Mesenchymal stem cell (in vitro differentiated cells and primary cell): ENCODE results near the gene NECAP2. TPM values are rescaled to one million over a fixed set of nuclear protein-coding genes. Genes with fewer than 3 reads are reported as not detected.

ENCODE experiments used
- DNase-seq: peaks from one replicate; pipeline ENCODE4 v3.0.0-alpha.2; 2013
- H2AFZ ChIP-seq: one replicate; pipeline ENCODE4 v1.6.1; 2013; ENCODE audit warnings: low read depth, mild to moderate bottlenecking, control low read depth, inconsistent platforms, low read length, moderate library complexity
- H2AK5ac ChIP-seq: 2 replicates; pipeline ENCODE4 v1.6.1; 2013; ENCODE audit warnings: low read length, moderate library complexity, mild to moderate bottlenecking, inconsistent platforms; ENCODE audit not compliant: severe bottlenecking
- H2BK120ac ChIP-seq: one replicate; pipeline ENCODE4 v1.6.1; 2013; ENCODE audit warnings: low read depth, mild to moderate bottlenecking, inconsistent platforms, low read length, moderate library complexity
- H2BK12ac ChIP-seq, 2 experiments: one replicate each; pipeline ENCODE4 v1.6.1; 2013; ENCODE audit warnings: inconsistent platforms in 2 of 2, low read length in 2 of 2, mild to moderate bottlenecking in 2 of 2, moderate library complexity in 2 of 2, control low read depth in 1 of 2
- H2BK15ac ChIP-seq: one replicate; pipeline ENCODE4 v1.6.1; 2013; ENCODE audit warnings: mild to moderate bottlenecking, low read depth, inconsistent platforms; ENCODE audit not compliant: poor library complexity, severe bottlenecking
- H2BK5ac ChIP-seq: 2 replicates; pipeline ENCODE4 v1.6.1; 2013; ENCODE audit warnings: low read depth, mild to moderate bottlenecking, low read length, control low read depth, inconsistent platforms; ENCODE audit not compliant: poor library complexity, severe bottlenecking
- H3K14ac ChIP-seq, 2 experiments: one replicate each; pipeline ENCODE4 v1.6.1; 2013; ENCODE audit warnings: inconsistent platforms in 2 of 2, low read length in 2 of 2, control low read depth in 1 of 2, mild to moderate bottlenecking in 1 of 2, moderate library complexity in 1 of 2
- H3K18ac ChIP-seq, 2 experiments: one replicate each; pipeline ENCODE4 v1.6.1; 2013; ENCODE audit warnings: inconsistent platforms in 2 of 2, low read length in 2 of 2, control low read depth in 1 of 2, low read depth in 1 of 2, mild to moderate bottlenecking in 1 of 2
- H3K23ac ChIP-seq, 2 experiments: one replicate each; pipeline ENCODE4 v1.6.1; 2013; ENCODE audit warnings: inconsistent platforms in 2 of 2, low read length in 2 of 2, mild to moderate bottlenecking in 2 of 2, moderate library complexity in 2 of 2, control low read depth in 1 of 2
- H3K27ac ChIP-seq: 2 replicates; pipeline ENCODE4 v1.5.1; 2013; ENCODE audit warnings: mild to moderate bottlenecking, moderate library complexity, low read length, control low read depth, inconsistent platforms; ENCODE audit not compliant: poor library complexity, severe bottlenecking
- H3K27me3 ChIP-seq, 2 experiments: 2 replicates each; pipeline versions ENCODE4 v1.6.1 to v1.7.0; 2013; ENCODE audit warnings: low read length in 2 of 2, mild to moderate bottlenecking in 2 of 2, moderate library complexity in 2 of 2, control low read depth in 1 of 2, inconsistent platforms in 1 of 2; ENCODE audit not compliant: control insufficient read depth in 1 of 2, insufficient read depth in 1 of 2
- H3K36me3 ChIP-seq, 2 experiments: 2 replicates each; pipeline versions ENCODE4 v1.6.1 to v1.7.0; 2013; ENCODE audit warnings: low read length in 2 of 2, control low read depth in 1 of 2, inconsistent platforms in 1 of 2, low read depth in 1 of 2, mild to moderate bottlenecking in 1 of 2; ENCODE audit not compliant: insufficient read depth in 2 of 2, control insufficient read depth in 1 of 2
- H3K4ac ChIP-seq, 2 experiments: one replicate each; pipeline ENCODE4 v1.6.1; 2013; ENCODE audit warnings: inconsistent platforms in 2 of 2, low read length in 2 of 2, mild to moderate bottlenecking in 2 of 2, moderate library complexity in 2 of 2, control low read depth in 1 of 2, low read depth in 1 of 2
- H3K4me1 ChIP-seq: 2 replicates; pipeline ENCODE4 v1.6.1; 2013; ENCODE audit warnings: low read depth, low read length, control low read depth; ENCODE audit not compliant: control insufficient read depth, insufficient read depth
- H3K4me2 ChIP-seq: 2 replicates; pipeline ENCODE4 v1.6.1; 2013; ENCODE audit warnings: low read length, mild to moderate bottlenecking, inconsistent platforms; ENCODE audit not compliant: poor library complexity, severe bottlenecking
- H3K4me3 ChIP-seq, 2 experiments: 2 replicates each; pipeline versions ENCODE4 v1.5.1 to v1.7.0; 2013; ENCODE audit warnings: low read length in 2 of 2, mild to moderate bottlenecking in 2 of 2, control low read depth in 1 of 2, low read depth in 1 of 2; ENCODE audit not compliant: insufficient read depth in 1 of 2
- H3K79me1 ChIP-seq: replicated peaks from 2 replicates; pipeline ENCODE4 v1.6.1; 2013; ENCODE audit warnings: mild to moderate bottlenecking, control low read depth, low read length, inconsistent platforms; ENCODE audit not compliant: poor library complexity, severe bottlenecking
- H3K9ac ChIP-seq: 2 replicates; pipeline ENCODE4 v1.7.0; 2013; ENCODE audit warnings: mild to moderate bottlenecking, low read length, moderate library complexity
- H3K9me3 ChIP-seq: 2 replicates; pipeline ENCODE4 v1.7.0; 2013; ENCODE audit warnings: mild to moderate bottlenecking, low read length; ENCODE audit not compliant: control insufficient read depth
- H4K8ac ChIP-seq: one replicate; pipeline ENCODE4 v1.6.1; 2013; ENCODE audit warnings: inconsistent platforms, mild to moderate bottlenecking, low read length, moderate library complexity
- H4K91ac ChIP-seq: one replicate; pipeline ENCODE4 v1.6.1; 2013; ENCODE audit warnings: mild to moderate bottlenecking, low read length, inconsistent platforms
- WGBS: methylation state at CpG from one replicate; pipeline ENCODE4 v1.1.7; 2013; ENCODE audit warnings: mixed read lengths; 5-methylcytosine and 5-hydroxymethylcytosine counted together
- polyA plus RNA-seq, 2 experiments: library from polyadenylated mRNA; stranded (reverse); fragments of 200-250 nt; gene quantifications; one replicate each; pipeline ENCODE4 v1.2.3, GENCODE V29; 2013

Gene NECAP2, protein sequence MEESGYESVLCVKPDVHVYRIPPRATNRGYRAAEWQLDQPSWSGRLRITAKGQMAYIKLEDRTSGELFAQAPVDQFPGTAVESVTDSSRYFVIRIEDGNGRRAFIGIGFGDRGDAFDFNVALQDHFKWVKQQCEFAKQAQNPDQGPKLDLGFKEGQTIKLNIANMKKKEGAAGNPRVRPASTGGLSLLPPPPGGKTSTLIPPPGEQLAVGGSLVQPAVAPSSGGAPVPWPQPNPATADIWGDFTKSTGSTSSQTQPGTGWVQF
- polyA plus RNA-seq (2013, experiment 1 of 2): 79.7 TPM
- 80.3 TPM for polyA plus RNA-seq (2013, experiment 2 of 2)

DNA sequence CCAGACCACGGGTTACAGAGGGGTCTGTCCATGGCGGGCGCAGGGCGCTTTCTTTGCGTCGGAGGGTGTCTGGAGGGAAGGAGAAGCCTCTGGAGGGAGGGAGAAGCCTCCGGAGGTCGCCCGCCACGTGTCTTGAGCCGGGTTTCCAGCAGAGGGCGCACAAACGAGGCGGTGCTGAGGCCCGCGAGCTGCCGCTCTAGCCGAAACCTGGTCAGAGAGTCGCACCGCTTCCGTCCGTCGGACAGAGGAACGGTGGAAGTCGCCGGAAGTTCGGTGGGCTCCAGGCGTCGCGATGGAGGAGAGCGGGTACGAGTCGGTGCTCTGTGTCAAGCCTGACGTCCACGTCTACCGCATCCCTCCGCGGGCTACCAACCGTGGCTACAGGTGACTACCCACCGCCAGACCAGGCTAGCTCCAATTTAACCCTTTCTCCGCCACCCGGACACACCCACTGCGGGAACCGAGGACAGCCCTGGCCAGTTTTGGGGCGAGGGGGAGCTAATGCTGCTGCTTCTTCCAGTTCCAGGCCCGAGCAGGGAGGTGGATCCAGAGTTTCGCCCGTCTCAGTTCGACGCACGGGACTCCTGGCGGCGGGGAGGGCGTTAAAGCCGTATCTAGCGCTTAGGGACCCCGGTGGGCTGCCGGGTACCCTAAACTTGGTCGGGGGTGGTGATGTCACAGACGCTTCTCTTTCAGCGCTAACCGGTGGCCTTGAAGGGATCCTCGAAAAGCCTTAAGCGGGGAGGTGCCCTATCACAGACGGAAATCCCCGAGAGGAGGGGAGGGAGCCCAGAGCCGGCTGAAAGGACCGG lies at the start of gene NECAP2:
NECAP2 (plus strand) TSS at position 255 of the 812 bp plus-strand sequence; CDS start at position 293, 38 bp downstream.
- Histone ChIP-seq H3K18ac (peak within 1 kb of the TSS; percentile 86 to 96), H2BK15ac (peak within 1 kb of the TSS; percentile 65)
- under 1% methylated on average over 60 of the region's 68 CpGs for WGBS

DNA sequence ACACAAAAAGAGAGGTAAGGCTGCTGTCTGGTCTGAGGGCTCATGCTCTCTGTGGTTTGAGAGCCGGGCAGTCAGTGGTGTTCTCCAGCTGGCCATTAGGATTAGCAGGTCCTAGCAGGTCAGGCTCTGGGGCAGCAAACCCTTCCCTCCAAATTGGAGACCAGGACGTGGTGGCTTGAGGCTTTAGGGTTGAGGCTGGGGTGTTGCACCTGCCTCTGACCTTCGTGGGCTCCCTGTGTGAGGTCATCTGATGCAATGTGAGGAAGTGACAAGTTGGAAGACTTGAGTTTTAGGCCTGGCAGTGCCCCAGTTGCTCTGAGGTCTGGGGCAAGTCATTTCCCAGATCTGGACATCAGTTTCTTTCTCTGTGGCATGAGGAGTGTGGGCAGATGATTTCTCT lies 49.1 kb upstream of the NECAP2 start:
- Histone ChIP-seq H3K23ac (no peak overlapping the region), H3K36me3 (peaks cover 32 to 40% of the 10 kb centered on the region in 2 experiments), H2BK5ac (no peak overlapping the region), H2AK5ac (peak overlapping the region; percentile 31), H3K14ac (peak overlapping the region in 1 of 2 experiments; percentile 74), H3K27ac (no peak overlapping the region), H2BK120ac (no peak overlapping the region), H3K18ac (no peak overlapping the region), H2AFZ (no peak overlapping the region), H2BK15ac (no peak overlapping the region), H3K4me3 (no peak overlapping the region), H3K4me1 (peaks cover 34% of the 10 kb centered on the region), H3K79me1 (peaks cover 13% of the 10 kb centered on the region), H3K4ac (no peak overlapping the region), H3K27me3 (no peaks in the 10 kb centered on the region), H2BK12ac (no peak overlapping the region), H3K9me3 (no peaks in the 10 kb centered on the region), H4K8ac (no peak overlapping the region), H3K9ac (no peak overlapping the region), H3K4me2 (no peak overlapping the region), H4K91ac (no peak overlapping the region)
- WGBS: 86% methylated on average over 3 of the region's 3 CpGs
- DNase-seq: no peak

More for the DNA sequence above, at the start of gene NECAP2:
- H2AK5ac ChIP-seq: peak within 1 kb of the TSS; percentile 57
- H4K91ac ChIP-seq: peak within 1 kb of the TSS; percentile 93
- H3K23ac ChIP-seq: peak within 1 kb of the TSS; percentile 6 to 67
- H3K4me3 ChIP-seq: peak within 1 kb of the TSS; percentile 90 to 99
- H3K4ac ChIP-seq: peak within 1 kb of the TSS; percentile 80 to 99
- peak within 1 kb of the TSS; percentile 11 for H2BK5ac ChIP-seq
- H3K4me2 ChIP-seq: peak within 1 kb of the TSS; percentile 79
- H3K4me1 ChIP-seq: peaks cover 15% of the 10 kb centered on the region
- H3K27me3 ChIP-seq: no peaks in the 10 kb centered on the region
- peak within 1 kb of the TSS; percentile 89 for H2BK120ac ChIP-seq
- peak within 1 kb of the TSS; percentile 84 for H3K27ac ChIP-seq
- no peaks in the 10 kb centered on the region for H3K9me3 ChIP-seq
- H2BK12ac ChIP-seq: peak within 1 kb of the TSS; percentile 6 to 15
- peak within 1 kb of the TSS in 1 of 2 experiments; percentile 88 for H3K14ac ChIP-seq
- H3K9ac ChIP-seq: peak within 1 kb of the TSS; percentile 97
- H2AFZ ChIP-seq: peak within 1 kb of the TSS; percentile 62
- peak; percentile 92 for DNase-seq
- peaks cover 33 to 34% of the 10 kb centered on the region in 2 experiments for H3K36me3 ChIP-seq
- peaks cover 14% of the 10 kb centered on the region for H3K79me1 ChIP-seq
- H4K8ac ChIP-seq: peak within 1 kb of the TSS; percentile 100

DNA sequence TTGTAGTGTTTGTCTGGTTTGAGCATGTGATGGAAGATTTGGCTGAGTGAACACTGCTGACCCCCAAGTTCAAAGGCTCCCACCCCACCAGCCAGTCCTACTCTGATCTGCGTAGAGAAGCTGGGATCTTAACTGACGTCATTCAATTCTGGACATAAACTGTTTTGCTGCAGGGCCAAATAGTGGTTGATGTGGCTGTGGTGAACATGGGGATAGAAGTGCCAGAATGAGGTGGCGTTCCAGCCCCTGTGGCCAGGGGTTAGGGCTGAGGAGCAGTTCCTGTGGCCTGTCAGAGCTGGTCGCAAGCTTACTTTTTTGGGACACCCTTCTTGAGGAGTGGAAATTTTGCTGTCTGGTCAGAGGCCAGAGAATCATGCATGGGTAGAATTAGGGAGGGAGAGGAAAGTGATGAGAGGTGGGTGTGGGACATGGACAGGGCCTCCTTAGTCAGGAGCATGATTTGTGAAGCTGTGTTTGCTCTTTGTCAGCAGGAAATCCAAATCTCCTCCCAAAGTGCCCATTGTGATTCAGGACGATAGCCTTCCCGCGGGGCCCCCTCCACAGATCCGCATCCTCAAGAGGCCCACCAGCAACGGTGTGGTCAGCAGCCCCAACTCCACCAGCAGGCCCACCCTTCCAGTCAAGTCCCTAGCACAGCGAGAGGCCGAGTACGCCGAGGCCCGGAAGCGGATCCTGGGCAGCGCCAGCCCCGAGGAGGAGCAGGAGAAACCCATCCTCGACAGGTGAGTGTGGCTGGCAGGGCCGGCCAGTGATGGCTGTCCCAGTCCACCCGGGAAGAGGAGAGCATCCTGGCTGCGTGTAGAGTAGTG lies 47.6 kb upstream of the NECAP2 start:
- no peak overlapping the region for H3K4me3 ChIP-seq
- H2AFZ ChIP-seq: no peak overlapping the region
- H3K23ac ChIP-seq: peak overlapping the region in 1 of 2 experiments; percentile 23
- H2BK15ac ChIP-seq: no peak overlapping the region
- no peak overlapping the region for H3K4ac ChIP-seq
- WGBS: 91% methylated on average over 21 of the region's 21 CpGs
- H4K8ac ChIP-seq: peak overlapping the region; percentile 5
- no peak overlapping the region for H3K18ac ChIP-seq
- H3K14ac ChIP-seq: peak overlapping the region in 1 of 2 experiments; percentile 50
- no peak overlapping the region for H2BK120ac ChIP-seq
- H3K4me2 ChIP-seq: no peak overlapping the region
- H3K27me3 ChIP-seq: no peaks in the 10 kb centered on the region
- H3K36me3 ChIP-seq: peaks cover 34 to 50% of the 10 kb centered on the region in 2 experiments
- H3K4me1 ChIP-seq: peaks cover 36% of the 10 kb centered on the region
- no peak overlapping the region for H2AK5ac ChIP-seq
- no peak for DNase-seq
- peak overlapping the region; percentile 33 for H3K9ac ChIP-seq
- H3K9me3 ChIP-seq: no peaks in the 10 kb centered on the region
- H4K91ac ChIP-seq: no peak overlapping the region
- H3K27ac ChIP-seq: no peak overlapping the region
- peaks cover 20% of the 10 kb centered on the region for H3K79me1 ChIP-seq
- no peak overlapping the region for H2BK12ac ChIP-seq
- no peak overlapping the region for H2BK5ac ChIP-seq
